ENCODE data around the gene TMEM229B.
"Not testable (repeated sequence)": the region's sequence is repeated elsewhere in the genome, so short reads cannot be mapped to it uniquely, and the experiment has no call there.

The TMEM229B gene

GRCh38 chr14:67464377-67464776 is 24.1 kb downstream of the TMEM229B start:
- no peaks in the 10 kb centered on the region for H3K27me3 ChIP-seq (ENCODE audit: insufficient read depth, low read length)
- H3K27ac ChIP-seq (ENCODE audit: low read length), result no peak overlapping the region

GRCh38 chr14:67463900-67464299 is 24.6 kb downstream of the TMEM229B start:
- H3K9ac ChIP-seq (ENCODE audit: low read depth, low read length), result no peak overlapping the region
- no peaks in the 10 kb centered on the region for H3K36me3 ChIP-seq (ENCODE audit: insufficient read depth, low read depth, low read length)
- no peak overlapping the region for H3K27ac ChIP-seq (ENCODE audit: low read length)
- no peaks in the 10 kb centered on the region for H3K4me1 ChIP-seq (ENCODE audit: insufficient read depth, low read length)
- H3K4me3 ChIP-seq (ENCODE audit: low read length), result no peak overlapping the region
- no peaks in the 10 kb centered on the region for H3K27me3 ChIP-seq (ENCODE audit: insufficient read depth, low read length)
- no peaks in the 10 kb centered on the region for H3K9me3 ChIP-seq (ENCODE audit: insufficient read depth, low read depth, low read length)

More at GRCh38 chr14:67464377-67464776, 24.1 kb downstream of the TMEM229B start:
- Histone ChIP-seq H3K9me3 (ENCODE audit: insufficient read depth, low read depth, low read length) (no peaks in the 10 kb centered on the region), H3K4me1 (ENCODE audit: insufficient read depth, low read length) (no peaks in the 10 kb centered on the region), H3K36me3 (ENCODE audit: insufficient read depth, low read depth, low read length) (no peaks in the 10 kb centered on the region), H3K4me3 (ENCODE audit: low read length) (no peak overlapping the region), H3K9ac (ENCODE audit: low read depth, low read length) (no peak overlapping the region)

- Histone ChIP-seq H3K4me3 (ENCODE audit: low read length) (no peak overlapping the region), H3K27me3 (ENCODE audit: insufficient read depth, low read length) (0 out of 2 replicates have a peak, but pooled peaks cover 7% of the 10 kb centered on the region), H3K36me3 (ENCODE audit: insufficient read depth, low read depth, low read length) (no peaks in the 10 kb centered on the region), H3K9ac (ENCODE audit: low read depth, low read length) (no peak overlapping the region), H3K9me3 (ENCODE audit: insufficient read depth, low read depth, low read length) (no peaks in the 10 kb centered on the region), H3K27ac (ENCODE audit: low read length) (no peak overlapping the region), H3K4me1 (ENCODE audit: insufficient read depth, low read length) (no peaks in the 10 kb centered on the region)
Measured at GRCh38 chr14:67461996-67462395, 26.5 kb downstream of the TMEM229B start.

GRCh38 chr14:67461341-67461985 is 27.1 kb downstream of the TMEM229B start:
- Histone ChIP-seq H3K27ac (ENCODE audit: low read length) (no peak overlapping the region), H3K4me1 (ENCODE audit: insufficient read depth, low read length) (no peaks in the 10 kb centered on the region), H3K9ac (ENCODE audit: low read depth, low read length) (no peak overlapping the region), H3K9me3 (ENCODE audit: insufficient read depth, low read depth, low read length) (no peaks in the 10 kb centered on the region), H3K4me3 (ENCODE audit: low read length) (no peak overlapping the region), H3K27me3 (ENCODE audit: insufficient read depth, low read length) (0 out of 2 replicates have a peak, but pooled peaks cover 7% of the 10 kb centered on the region), H3K36me3 (ENCODE audit: insufficient read depth, low read depth, low read length) (no peaks in the 10 kb centered on the region)

GRCh38 chr14:67459336-67459735 is 29.2 kb downstream of the TMEM229B start:
- Histone ChIP-seq H3K4me1 (ENCODE audit: insufficient read depth, low read length) (no peaks in the 10 kb centered on the region), H3K36me3 (ENCODE audit: insufficient read depth, low read depth, low read length) (no peaks in the 10 kb centered on the region), H3K9ac (ENCODE audit: low read depth, low read length) (no peak overlapping the region), H3K27ac (ENCODE audit: low read length) (no peak overlapping the region), H3K27me3 (ENCODE audit: insufficient read depth, low read length) (0 out of 2 replicates have a peak, but pooled peaks cover 7% of the 10 kb centered on the region), H3K4me3 (ENCODE audit: low read length) (no peak overlapping the region), H3K9me3 (ENCODE audit: insufficient read depth, low read depth, low read length) (no peaks in the 10 kb centered on the region)

- Histone ChIP-seq H3K27ac (ENCODE audit: low read length) (no peak overlapping the region), H3K9me3 (ENCODE audit: insufficient read depth, low read depth, low read length) (no peaks in the 10 kb centered on the region), H3K9ac (ENCODE audit: low read depth, low read length) (no peak overlapping the region)
Measured at GRCh38 chr14:67457782-67458181, 30.7 kb downstream of the TMEM229B start.

GRCh38 chr14:67456732-67457131 is 31.8 kb downstream of the TMEM229B start:
- H3K27ac ChIP-seq (ENCODE audit: low read length), result no peak overlapping the region
- H3K4me1 ChIP-seq (ENCODE audit: insufficient read depth, low read length), result no peaks in the 10 kb centered on the region
- 0 out of 2 replicates have a peak, but pooled peaks cover 2% of the 10 kb centered on the region for H3K9me3 ChIP-seq (ENCODE audit: insufficient read depth, low read depth, low read length)
- no peak overlapping the region for H3K4me3 ChIP-seq (ENCODE audit: low read length)
- H3K36me3 ChIP-seq (ENCODE audit: insufficient read depth, low read depth, low read length), result no peaks in the 10 kb centered on the region
- H3K27me3 ChIP-seq (ENCODE audit: insufficient read depth, low read length), result peaks cover 7% of the 10 kb centered on the region; the same call in 1 of the 2 replicates
- no peak overlapping the region for H3K9ac ChIP-seq (ENCODE audit: low read depth, low read length)

More at GRCh38 chr14:67457782-67458181, 30.7 kb downstream of the TMEM229B start:
- Histone ChIP-seq H3K4me3 (ENCODE audit: low read length) (no peak overlapping the region), H3K4me1 (ENCODE audit: insufficient read depth, low read length) (no peaks in the 10 kb centered on the region), H3K27me3 (ENCODE audit: insufficient read depth, low read length) (peaks cover 7% of the 10 kb centered on the region; the same call in 1 of the 2 replicates), H3K36me3 (ENCODE audit: insufficient read depth, low read depth, low read length) (no peaks in the 10 kb centered on the region)

- Histone ChIP-seq H3K9ac (ENCODE audit: low read depth, low read length) (no peak overlapping the region), H3K27ac (ENCODE audit: low read length) (no peak overlapping the region), H3K36me3 (ENCODE audit: insufficient read depth, low read depth, low read length) (no peaks in the 10 kb centered on the region), H3K9me3 (ENCODE audit: insufficient read depth, low read depth, low read length) (peaks cover 19% of the 10 kb centered on the region), H3K4me1 (ENCODE audit: insufficient read depth, low read length) (no peaks in the 10 kb centered on the region), H3K4me3 (ENCODE audit: low read length) (no peak overlapping the region), H3K27me3 (ENCODE audit: insufficient read depth, low read length) (peaks cover 7% of the 10 kb centered on the region; the same call in 1 of the 2 replicates)
Measured at GRCh38 chr14:67453575-67454300, 34.8 kb downstream of the TMEM229B start.

- not testable (repeated sequence) for H3K27ac ChIP-seq (ENCODE audit: low read length)
Measured at GRCh38 chr14:67451667-67452066, 36.9 kb downstream of the TMEM229B start.

GRCh38 chr14:67449096-67449495 is 39.4 kb downstream of the TMEM229B start:
- Histone ChIP-seq H3K36me3 (ENCODE audit: insufficient read depth, low read depth, low read length) (no peaks in the 10 kb centered on the region), H3K27ac (ENCODE audit: low read length) (no peak overlapping the region), H3K9me3 (ENCODE audit: insufficient read depth, low read depth, low read length) (peaks cover 19% of the 10 kb centered on the region), H3K9ac (ENCODE audit: low read depth, low read length) (no peak overlapping the region), H3K4me1 (ENCODE audit: insufficient read depth, low read length) (peaks cover 13% of the 10 kb centered on the region), H3K4me3 (ENCODE audit: low read length) (no peak overlapping the region), H3K27me3 (ENCODE audit: insufficient read depth, low read length) (no peaks in the 10 kb centered on the region; the same call in 1 of the 2 replicates)

More at GRCh38 chr14:67451667-67452066, 36.9 kb downstream of the TMEM229B start:
- peaks cover 19% of the 10 kb centered on the region for H3K9me3 ChIP-seq (ENCODE audit: insufficient read depth, low read depth, low read length)
- not testable (repeated sequence) for H3K36me3 ChIP-seq (ENCODE audit: insufficient read depth, low read depth, low read length); H3K9ac ChIP-seq (ENCODE audit: low read depth, low read length); H3K27me3 ChIP-seq (ENCODE audit: insufficient read depth, low read length); H3K4me1 ChIP-seq (ENCODE audit: insufficient read depth, low read length); H3K4me3 ChIP-seq (ENCODE audit: low read length)

GRCh38 chr14:67447033-67447381 is 41.5 kb downstream of the TMEM229B start:
- no peaks in the 10 kb centered on the region for H3K36me3 ChIP-seq (ENCODE audit: insufficient read depth, low read depth, low read length)
- peaks cover 19% of the 10 kb centered on the region for H3K9me3 ChIP-seq (ENCODE audit: insufficient read depth, low read depth, low read length)
- no peak overlapping the region for H3K9ac ChIP-seq (ENCODE audit: low read depth, low read length)
- H3K27ac ChIP-seq (ENCODE audit: low read length), result no peak overlapping the region
- H3K4me3 ChIP-seq (ENCODE audit: low read length), result no peak overlapping the region
- H3K4me1 ChIP-seq (ENCODE audit: insufficient read depth, low read length), result peaks cover 19% of the 10 kb centered on the region
- no peaks in the 10 kb centered on the region for H3K27me3 ChIP-seq (ENCODE audit: insufficient read depth, low read length)
